ENCODE results near the gene AACS.

AACS gene

DNA sequence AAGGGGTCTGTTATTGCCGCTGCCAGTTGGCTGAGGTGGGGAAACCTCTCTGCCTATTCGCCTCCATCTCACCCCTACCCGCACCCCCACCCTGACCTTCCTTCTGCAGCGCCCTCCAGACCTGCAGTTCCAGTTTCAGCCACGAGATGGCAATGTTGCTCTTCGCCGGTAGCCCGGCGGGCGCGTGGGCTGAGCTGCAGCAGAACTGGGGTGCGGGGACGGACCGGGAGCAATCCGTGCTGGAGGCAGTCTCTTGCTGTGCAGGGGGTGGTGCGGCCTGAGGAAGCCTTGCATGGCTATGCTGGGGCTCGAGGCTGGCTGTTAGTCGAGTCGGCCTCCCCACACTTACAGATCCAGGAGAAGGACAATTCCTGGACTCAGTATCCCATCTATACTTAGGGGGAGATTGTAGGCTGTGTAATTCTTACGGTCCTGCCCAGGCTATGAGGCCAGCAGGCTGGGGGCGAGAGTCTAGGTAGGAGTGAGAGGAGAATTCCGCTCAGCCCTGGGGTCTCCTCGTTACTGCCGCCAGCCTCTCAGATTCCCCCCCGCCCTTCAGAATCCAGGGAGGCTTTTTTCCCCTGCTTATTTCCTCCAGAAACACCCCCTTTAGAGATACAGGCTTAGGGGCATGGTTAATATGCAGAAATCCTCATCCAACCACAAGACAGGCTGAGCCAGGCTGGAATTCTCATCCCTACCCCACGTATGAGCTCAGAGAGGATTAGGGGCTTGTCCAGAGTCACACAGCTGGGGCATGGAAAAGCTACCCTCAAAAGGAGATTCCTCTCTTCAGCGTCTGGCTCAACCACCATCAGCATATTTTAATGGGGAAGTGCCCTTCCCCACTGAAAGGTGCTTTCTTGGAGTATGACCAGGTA, 118.2 kb downstream of the AACS start:
- peak; percentile 42 to 90 (median 77) for DNase-seq

DNA sequence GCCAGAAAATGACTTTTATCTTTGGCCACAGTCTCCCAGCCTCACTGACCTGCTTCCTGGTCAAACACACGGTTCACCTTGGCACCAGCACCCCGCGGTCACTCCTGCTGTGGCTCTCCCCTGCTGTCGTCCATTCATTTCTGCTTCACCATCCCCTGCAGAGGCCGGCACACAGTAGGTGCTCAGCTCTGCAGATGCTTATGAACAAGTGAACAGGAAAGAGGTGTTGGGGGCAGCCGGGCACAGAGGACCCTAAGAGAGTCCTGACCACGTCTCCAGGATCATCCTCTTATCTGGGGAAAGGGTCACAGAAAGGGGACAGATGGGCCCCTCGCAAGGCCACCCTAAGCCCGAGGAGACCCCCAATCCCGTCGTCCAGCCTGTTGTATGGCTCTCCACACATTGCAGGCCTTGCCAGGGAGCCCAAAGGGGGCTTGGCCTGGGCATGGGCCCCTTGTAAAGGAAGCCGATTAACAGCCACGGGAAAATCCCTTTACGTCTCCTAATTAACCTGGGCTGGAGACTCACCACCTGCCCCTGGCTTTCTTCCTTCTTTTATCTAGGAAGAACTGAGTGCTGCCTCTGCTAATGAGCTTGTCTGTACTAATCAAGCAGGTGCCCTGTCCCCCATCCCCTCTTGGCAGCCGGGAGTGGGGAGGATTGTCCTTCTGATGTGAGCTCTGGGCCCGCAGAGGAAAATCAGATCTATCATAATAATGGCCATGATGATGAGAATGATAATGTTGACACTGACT, 119.2 kb downstream of the AACS start:
- DNase-seq, result no peak

DNA sequence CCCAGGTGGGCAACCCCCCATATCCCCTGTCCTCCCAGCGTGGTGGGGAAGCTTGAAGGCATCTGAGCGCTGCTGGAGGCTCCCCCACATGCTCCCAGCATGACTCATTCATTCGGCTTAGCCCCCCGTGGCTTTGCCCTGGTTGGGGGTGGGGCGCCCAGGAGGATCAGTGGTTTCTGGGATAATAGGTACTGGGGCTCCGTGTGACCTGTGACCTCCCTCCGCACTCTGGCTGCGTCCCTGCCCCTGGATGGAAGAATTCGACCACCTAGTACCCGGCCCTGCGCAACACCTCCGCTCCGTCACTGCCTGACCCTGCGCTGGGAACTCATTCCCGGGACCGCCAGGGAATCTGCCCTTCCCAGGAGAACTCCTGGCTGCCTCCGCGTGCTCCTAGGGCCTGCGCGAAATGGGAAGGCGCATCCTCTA, 120.1 kb downstream of the AACS start:
- DNase-seq, result peak in 3 of 56 donors; percentile 11 to 36 (median 28)

DNA sequence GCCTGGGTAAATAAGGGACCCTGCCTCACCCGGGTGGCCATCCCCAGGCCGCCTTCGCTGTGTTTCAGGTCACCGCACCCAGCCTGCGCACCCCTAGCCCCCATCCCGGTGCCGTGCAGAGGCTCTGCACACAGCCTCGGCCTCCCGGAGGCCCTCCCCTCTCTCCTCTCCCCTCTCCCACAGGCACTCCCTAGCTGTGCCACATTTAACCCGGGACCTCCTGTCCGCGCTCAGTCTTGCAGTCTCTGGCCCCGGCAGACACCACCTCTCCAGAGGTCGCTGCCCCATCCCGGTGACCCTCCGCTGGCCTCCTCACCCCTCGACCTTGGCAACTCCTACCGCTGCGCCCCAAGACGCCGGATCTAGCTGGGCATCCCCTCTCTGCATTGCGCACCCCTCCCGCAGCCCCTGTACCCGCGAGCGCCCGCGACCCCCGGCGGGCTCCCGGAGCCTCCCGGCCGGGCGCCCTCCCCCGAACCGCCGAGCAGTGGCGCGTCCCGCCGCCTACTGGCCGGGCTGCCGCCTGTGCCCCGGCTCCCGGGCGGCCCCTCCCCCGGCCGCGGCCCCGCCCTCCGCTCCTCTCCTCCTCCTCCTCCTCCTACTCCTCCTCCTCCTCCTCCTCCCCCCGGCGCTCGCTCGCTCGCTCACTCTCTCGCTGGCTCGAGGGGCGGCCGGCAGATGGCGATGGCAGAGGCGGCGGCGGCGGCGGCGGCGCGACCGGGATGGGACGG, 120.7 kb downstream of the AACS start, which contains the start of gene TMEM132B:
Gene TMEM132B (plus strand): TSS at position 647 of the 731 bp plus-strand sequence.
- peak in 53 of 56 donors; percentile 10 to 88 (median 69) for DNase-seq

DNA sequence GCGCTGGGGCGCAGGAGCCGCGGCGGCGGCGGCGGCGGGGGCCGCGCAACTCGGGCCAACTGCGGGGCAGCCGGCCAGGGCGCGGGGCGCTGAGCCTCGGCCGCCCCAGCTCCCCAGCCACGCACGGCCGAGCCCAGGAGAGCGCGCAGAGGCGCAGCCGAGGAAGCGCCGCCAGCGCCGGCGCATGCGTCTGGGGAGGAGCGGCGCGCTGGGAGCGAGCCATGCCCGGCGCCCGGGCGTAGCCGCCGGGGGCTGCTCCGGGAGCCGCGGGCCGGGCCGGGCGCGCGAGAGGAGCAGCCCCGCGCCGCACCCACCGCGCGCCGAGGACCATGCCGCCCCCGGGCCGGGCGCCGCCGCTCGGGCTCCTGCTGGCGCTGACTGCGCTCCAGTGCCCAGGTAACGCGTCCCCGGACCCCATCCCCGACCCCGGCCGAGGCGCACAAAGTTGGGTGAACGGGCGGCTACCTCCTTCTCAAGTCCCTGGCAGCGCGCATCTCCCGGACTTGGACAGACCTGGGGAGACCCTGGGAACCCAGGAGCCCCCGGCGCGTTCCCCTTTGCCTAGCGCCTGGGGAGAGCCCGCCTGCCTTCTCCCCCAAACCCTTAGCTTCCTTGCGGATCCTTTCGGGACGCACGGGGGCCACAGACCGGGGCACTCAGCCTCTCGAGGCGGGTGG, 121.4 kb downstream of the AACS start:
- peak in 2 of 56 donors; percentile 33 to 38 for DNase-seq

DNA sequence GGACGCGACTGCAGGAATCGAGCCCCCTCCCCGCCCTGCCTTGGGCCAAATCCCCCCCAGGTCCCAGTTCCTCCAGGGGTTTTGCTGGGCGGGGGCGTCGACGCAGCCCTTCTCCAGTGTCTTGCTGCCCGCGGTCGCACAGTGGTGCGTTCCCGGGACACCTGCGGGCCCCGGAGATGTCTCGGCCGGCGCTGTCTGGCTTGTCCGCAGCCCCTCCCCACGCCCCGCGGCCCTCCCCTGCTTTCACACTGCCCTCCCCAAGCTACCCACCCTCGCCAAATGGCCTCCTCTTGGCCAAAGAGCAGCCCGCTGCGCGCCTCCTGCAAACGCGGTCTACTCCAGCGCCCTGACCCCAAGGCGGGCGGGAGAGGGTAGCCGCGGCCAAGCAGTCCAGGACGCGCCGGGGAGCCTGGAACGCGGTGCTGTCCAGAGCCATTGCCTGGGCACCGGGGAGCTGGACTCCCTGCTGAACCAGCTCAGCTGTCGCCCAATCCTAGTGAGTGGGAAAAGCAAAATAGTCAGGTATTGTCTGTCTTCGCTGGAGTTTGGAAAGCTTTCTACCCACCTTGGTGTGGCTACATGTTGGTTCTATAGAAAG, 122.0 kb downstream of the AACS start:
- DNase-seq, result peak in 12 of 56 donors; percentile 13 to 47 (median 30)

DNA sequence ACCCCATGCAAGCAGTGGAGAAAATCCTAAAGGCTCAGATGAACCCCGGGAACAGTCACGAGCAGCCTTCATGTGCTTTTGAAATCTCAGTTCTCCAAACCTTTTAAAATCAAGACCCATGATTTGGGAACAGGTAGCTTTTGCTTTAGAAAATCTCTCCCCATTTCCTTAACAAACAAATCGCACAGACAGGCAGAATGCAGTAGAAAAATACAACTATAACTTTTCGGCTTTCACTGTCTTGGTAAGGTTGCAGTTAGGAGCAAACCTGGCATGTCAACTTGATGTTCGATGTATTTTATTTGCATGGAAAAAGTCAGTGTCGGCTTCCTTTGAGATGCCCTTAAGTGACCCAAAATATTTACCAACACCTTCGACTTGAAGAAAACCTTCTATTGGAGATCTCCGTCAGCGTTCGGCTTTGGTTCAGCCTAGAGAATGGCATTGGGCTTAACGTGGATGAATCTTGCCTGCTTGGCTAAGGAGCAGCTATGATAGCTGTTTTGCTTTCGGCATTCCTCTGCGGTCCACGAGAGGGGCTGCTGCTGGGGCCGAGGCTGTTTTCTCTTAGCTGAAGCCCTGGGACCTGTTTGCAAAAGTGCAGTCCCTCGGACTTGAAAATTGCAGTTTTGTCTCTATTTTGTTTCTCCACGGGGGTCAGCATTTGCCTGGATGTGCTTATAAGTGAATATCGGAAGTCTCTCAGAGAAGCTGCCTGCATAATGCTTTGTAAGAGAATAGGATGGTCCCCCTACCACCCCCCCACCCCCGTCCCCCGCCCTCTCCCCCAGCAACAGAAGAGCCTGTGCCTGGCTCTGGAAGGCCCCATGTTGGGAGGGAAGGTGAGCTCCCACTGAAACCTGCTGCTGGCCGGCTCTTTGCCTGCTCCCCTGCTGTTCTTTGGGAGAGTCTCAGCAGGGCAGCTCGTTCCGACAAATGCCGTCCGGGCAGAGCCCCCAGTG, 122.8 kb downstream of the AACS start:
- peak in 4 of 56 donors; percentile 10 to 49 (median 16) for DNase-seq

DNA sequence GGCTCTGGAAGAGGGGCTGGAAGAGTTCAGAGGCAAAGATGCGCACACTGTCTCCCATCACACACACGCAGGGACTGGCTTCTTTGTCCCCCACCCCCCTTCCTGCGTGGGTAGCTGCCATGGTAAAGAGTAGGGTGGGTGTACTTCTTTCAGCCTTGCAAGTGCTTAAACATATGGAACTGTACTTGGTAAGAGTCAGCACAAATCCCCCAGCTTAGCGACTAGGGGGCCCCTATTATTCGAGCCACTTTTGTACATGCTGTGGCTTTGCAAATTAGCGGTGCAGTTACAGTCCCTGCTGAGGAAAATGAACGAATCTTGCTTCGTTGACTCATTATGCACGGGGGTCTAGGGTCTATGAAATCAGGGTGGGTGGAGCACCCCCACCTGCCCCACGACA, 123.8 kb downstream of the AACS start:
- DNase-seq, result peak in 6 of 56 donors; percentile 7 to 31 (median 24)

DNA sequence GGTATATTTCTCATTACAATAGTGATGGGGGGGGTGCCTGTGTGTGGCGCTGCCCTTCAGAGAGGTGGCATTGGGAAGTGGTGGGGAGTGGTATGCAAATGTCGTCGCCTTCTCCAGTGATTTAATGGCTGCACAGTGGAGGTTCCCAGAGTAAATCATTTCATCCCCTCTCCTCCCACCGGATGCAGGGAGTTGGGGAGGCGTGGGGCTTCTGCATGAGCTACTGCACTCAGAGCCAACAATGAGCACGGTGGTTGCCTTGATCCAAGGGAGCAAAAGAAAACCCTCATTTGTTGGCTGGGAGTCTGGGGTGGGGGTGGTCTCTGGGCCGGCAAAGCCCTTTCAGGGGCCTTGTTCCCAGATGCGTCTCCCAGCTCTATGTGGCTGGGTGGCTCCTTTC, 124.3 kb downstream of the AACS start:
- no peak for DNase-seq

DNA sequence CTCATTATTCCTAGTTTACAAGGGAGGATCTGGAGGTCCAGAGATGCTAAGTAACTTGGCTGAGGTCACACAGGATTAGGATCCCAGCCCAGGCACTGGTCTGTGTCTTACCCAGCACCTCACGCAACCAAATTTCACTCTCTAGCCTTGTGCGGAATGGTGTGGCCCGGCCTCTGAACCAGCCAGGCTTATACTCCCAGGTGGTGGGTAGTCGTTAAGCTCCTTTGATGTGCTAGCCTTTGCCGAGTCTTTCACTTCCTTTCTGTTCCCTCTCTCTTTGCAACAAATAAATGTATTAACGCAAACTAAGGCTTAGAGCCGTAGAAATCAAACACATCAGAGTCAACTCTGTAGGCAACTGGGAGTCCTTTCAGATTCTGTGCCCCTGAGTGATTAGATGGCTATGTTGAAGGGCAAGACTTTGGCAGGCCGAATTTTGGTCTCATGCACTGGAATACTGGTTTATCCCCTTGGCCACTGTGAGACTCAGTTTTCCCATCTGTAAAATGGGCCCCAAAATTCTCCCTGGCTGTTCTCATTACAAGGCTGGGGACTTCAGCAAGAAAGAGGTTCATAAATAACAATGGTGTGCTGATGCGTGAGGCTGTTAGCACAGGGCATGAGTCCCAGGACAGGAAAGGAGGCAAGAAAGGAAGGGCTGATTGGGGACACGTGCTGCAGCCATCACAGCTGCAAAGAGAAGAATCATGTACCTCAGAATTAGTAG, 126.3 kb downstream of the AACS start:
- no peak for DNase-seq

DNA sequence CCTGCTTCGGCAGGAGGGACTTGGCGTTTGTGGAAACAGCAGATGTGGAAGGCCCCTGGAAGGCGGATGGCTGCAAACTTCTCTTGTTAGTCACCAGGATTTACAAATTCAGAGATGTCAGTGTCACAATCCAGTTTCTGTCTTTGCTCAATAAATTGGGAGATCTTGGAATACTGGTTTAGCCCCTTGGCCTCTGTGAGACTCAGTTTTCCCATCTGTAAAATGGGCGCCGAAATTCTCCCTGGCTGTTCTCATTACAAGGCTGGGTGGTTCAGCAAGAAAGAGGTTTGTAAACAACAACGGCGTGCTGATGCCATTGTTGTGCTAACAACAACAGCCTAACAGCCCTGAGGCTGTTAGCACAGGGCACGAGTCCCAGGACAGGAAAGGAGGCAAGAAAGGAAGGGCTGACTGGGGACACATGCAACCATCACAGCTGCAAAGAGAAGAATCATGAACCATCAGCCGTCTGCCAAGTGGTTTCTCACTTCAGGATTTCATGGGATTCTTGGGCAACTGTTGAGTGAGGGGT, 127.5 kb downstream of the AACS start:
- DNase-seq, result no peak

All from amygdala (tissue), 56 donors.